Stimulated activated naive CD8-positive, alpha-beta T cell treated with anti-CD3 and anti-CD28 coated beads, Interleukin-15, Interleukin-2, amounts not matched to agents 100 ng/mL and 50 ng/mL, for 24 hours (primary cell): ENCODE data around the gene SIX5.

Source experiments
- H3K27ac Mint-ChIP-seq: one replicate; pipeline ENCODE4 v1.8.0; 2021; ENCODE audit warnings: mild to moderate bottlenecking, mixed read lengths
- H3K27me3 Mint-ChIP-seq: one replicate; pipeline ENCODE4 v1.8.0; 2021; ENCODE audit warnings: mixed read lengths
- H3K36me3 Mint-ChIP-seq: one replicate; pipeline ENCODE4 v1.8.0; 2021; ENCODE audit warnings: low read depth, mixed read lengths
- H3K4me1 Mint-ChIP-seq: one replicate; pipeline ENCODE4 v1.8.0; 2021; ENCODE audit warnings: low read depth, mixed read lengths
- H3K4me3 Mint-ChIP-seq: one replicate; pipeline ENCODE4 v1.8.0; 2021; ENCODE audit warnings: mild to moderate bottlenecking, mixed read lengths
- H3K9me3 Mint-ChIP-seq: one replicate; pipeline ENCODE4 v1.8.0; 2021; ENCODE audit warnings: mixed read lengths

Gene SIX5

GRCh38 chr19:45772130-45772840 lies 3.2 kb upstream of the SIX5 start:
- Mint-ChIP-seq H3K9me3 (no peaks in the 10 kb centered on the region), H3K27me3 (peaks cover 5% of the 10 kb centered on the region)

GRCh38 chr19:45771311-45771933 lies 2.4 kb upstream of the SIX5 start:
- Mint-ChIP-seq H3K9me3 (no peaks in the 10 kb centered on the region), H3K4me1 (peaks cover 15% of the 10 kb centered on the region), H3K36me3 (peaks cover under 1% of the 10 kb centered on the region), H3K27ac (no peak overlapping the region), H3K27me3 (peaks cover 5% of the 10 kb centered on the region), H3K4me3 (no peak overlapping the region)

More at GRCh38 chr19:45772130-45772840, 3.2 kb upstream of the SIX5 start:
- H3K4me3 Mint-ChIP-seq = no peak overlapping the region
- no peak overlapping the region for H3K27ac Mint-ChIP-seq
- peaks cover 8% of the 10 kb centered on the region for H3K36me3 Mint-ChIP-seq
- peaks cover 15% of the 10 kb centered on the region for H3K4me1 Mint-ChIP-seq

- peak overlapping the region; percentile 65 for H3K27ac Mint-ChIP-seq
- H3K4me3 Mint-ChIP-seq = peak overlapping the region; percentile 80
- no peaks in the 10 kb centered on the region for H3K36me3 Mint-ChIP-seq
- H3K4me1 Mint-ChIP-seq = peaks cover 15% of the 10 kb centered on the region
- no peaks in the 10 kb centered on the region for H3K9me3 Mint-ChIP-seq
- peaks cover 5% of the 10 kb centered on the region for H3K27me3 Mint-ChIP-seq
These were observed 1.4 kb upstream of the SIX5 start for GRCh38 chr19:45770192-45771101.

GRCh38 chr19:45769821-45770191 lies 754 bp upstream of the SIX5 start:
- Mint-ChIP-seq H3K27ac (peak overlapping the region; percentile 65), H3K4me3 (peak overlapping the region; percentile 80), H3K4me1 (peaks cover 15% of the 10 kb centered on the region)

GRCh38 chr19:45768655-45768983 lies 433 bp downstream of the SIX5 start:
- Mint-ChIP-seq H3K27ac (peak overlapping the region; percentile 45), H3K27me3 (peaks cover 12% of the 10 kb centered on the region), H3K9me3 (no peaks in the 10 kb centered on the region)

More at GRCh38 chr19:45769821-45770191, 754 bp upstream of the SIX5 start:
- Mint-ChIP-seq H3K27me3 (peaks cover 9% of the 10 kb centered on the region), H3K36me3 (no peaks in the 10 kb centered on the region), H3K9me3 (no peaks in the 10 kb centered on the region)

GRCh38 chr19:45767881-45768654 lies 984 bp downstream of the SIX5 start:
- H3K9me3 Mint-ChIP-seq = no peaks in the 10 kb centered on the region
- peaks cover 12% of the 10 kb centered on the region for H3K27me3 Mint-ChIP-seq
- peaks cover 15% of the 10 kb centered on the region for H3K4me1 Mint-ChIP-seq
- no peaks in the 10 kb centered on the region for H3K36me3 Mint-ChIP-seq
- no peak overlapping the region for H3K27ac Mint-ChIP-seq
- peak overlapping the region; percentile 54 for H3K4me3 Mint-ChIP-seq

More at GRCh38 chr19:45768655-45768983, 433 bp downstream of the SIX5 start:
- peak overlapping the region; percentile 80 for H3K4me3 Mint-ChIP-seq
- peaks cover 15% of the 10 kb centered on the region for H3K4me1 Mint-ChIP-seq
- no peaks in the 10 kb centered on the region for H3K36me3 Mint-ChIP-seq

GRCh38 chr19:45767410-45767880 lies 1.6 kb downstream of the SIX5 start:
- no peaks in the 10 kb centered on the region for H3K36me3 Mint-ChIP-seq
- peaks cover 12% of the 10 kb centered on the region for H3K27me3 Mint-ChIP-seq
- no peak overlapping the region for H3K27ac Mint-ChIP-seq
- H3K4me1 Mint-ChIP-seq = peaks cover 15% of the 10 kb centered on the region
- H3K9me3 Mint-ChIP-seq = no peaks in the 10 kb centered on the region
- H3K4me3 Mint-ChIP-seq = peak overlapping the region; percentile 26

GRCh38 chr19:45766869-45767346 lies 2.1 kb downstream of the SIX5 start:
- no peaks in the 10 kb centered on the region for H3K9me3 Mint-ChIP-seq
- H3K36me3 Mint-ChIP-seq = no peaks in the 10 kb centered on the region
- H3K4me1 Mint-ChIP-seq = peaks cover 15% of the 10 kb centered on the region
- H3K4me3 Mint-ChIP-seq = peak overlapping the region; percentile 26
- peaks cover 7% of the 10 kb centered on the region for H3K27me3 Mint-ChIP-seq
- H3K27ac Mint-ChIP-seq = no peak overlapping the region

GRCh38 chr19:45766296-45766868 lies 2.7 kb downstream of the SIX5 start:
- Mint-ChIP-seq H3K27me3 (peaks cover 7% of the 10 kb centered on the region), H3K36me3 (no peaks in the 10 kb centered on the region), H3K27ac (no peak overlapping the region), H3K4me3 (no peak overlapping the region), H3K4me1 (peaks cover 15% of the 10 kb centered on the region), H3K9me3 (no peaks in the 10 kb centered on the region)

GRCh38 chr19:45765702-45766295 lies 3.3 kb downstream of the SIX5 start:
- Mint-ChIP-seq H3K4me3 (no peak overlapping the region), H3K36me3 (no peaks in the 10 kb centered on the region), H3K9me3 (no peaks in the 10 kb centered on the region), H3K27me3 (peaks cover 7% of the 10 kb centered on the region), H3K4me1 (peaks cover 15% of the 10 kb centered on the region), H3K27ac (no peak overlapping the region)

GRCh38 chr19:45764945-45765701 lies 3.9 kb downstream of the SIX5 start:
- peaks cover 11% of the 10 kb centered on the region for H3K4me1 Mint-ChIP-seq
- peaks cover 7% of the 10 kb centered on the region for H3K27me3 Mint-ChIP-seq
- H3K9me3 Mint-ChIP-seq = no peaks in the 10 kb centered on the region
- H3K4me3 Mint-ChIP-seq = no peak overlapping the region
- no peak overlapping the region for H3K27ac Mint-ChIP-seq
- no peaks in the 10 kb centered on the region for H3K36me3 Mint-ChIP-seq

GRCh38 chr19:45764475-45764874 lies 4.6 kb downstream of the SIX5 start:
- Mint-ChIP-seq H3K27me3 (peaks cover 7% of the 10 kb centered on the region), H3K4me3 (no peak overlapping the region), H3K4me1 (peaks cover 7% of the 10 kb centered on the region), H3K36me3 (no peaks in the 10 kb centered on the region), H3K9me3 (no peaks in the 10 kb centered on the region), H3K27ac (no peak overlapping the region)

- H3K36me3 Mint-ChIP-seq = no peaks in the 10 kb centered on the region
- no peak overlapping the region for H3K27ac Mint-ChIP-seq
- peaks cover 4% of the 10 kb centered on the region for H3K4me1 Mint-ChIP-seq
- H3K27me3 Mint-ChIP-seq = peaks cover 7% of the 10 kb centered on the region
- no peaks in the 10 kb centered on the region for H3K9me3 Mint-ChIP-seq
- H3K4me3 Mint-ChIP-seq = no peak overlapping the region
These were observed 5.3 kb downstream of the SIX5 start for GRCh38 chr19:45763691-45764294.
